Tibial nerve (tissue), 4 donors: Measurements from ENCODE around the gene TBC1D1. TPM values are rescaled to one million over a fixed set of nuclear protein-coding genes. Genes with fewer than 3 reads are reported as not detected.

ENCODE experiments used
- DNase-seq, 2 donors: peaks; one replicate each; pipeline ENCODE4 v3.0.0-alpha.2; 2019; ENCODE audit warnings: low spot score in 2 of 2
- H3K27ac ChIP-seq, 4 donors: fragments of 200-600 bp; sonication (generic) in 3 of 4; one replicate each; pipeline ENCODE4 v1.5.1; 2017 to 2019; ENCODE audit warnings: mild to moderate bottlenecking in 1 of 4
- H3K27me3 ChIP-seq, 2 donors: fragments of 200-600 bp; sonication (generic) in 1 of 2; one replicate each; pipeline versions ENCODE4 v1.5.1 to v1.6.0; 2017 to 2019
- H3K36me3 ChIP-seq, 3 donors: fragments of 200-600 bp; sonication (generic); one replicate each; pipeline ENCODE4 v1.5.1; 2018 to 2019
- H3K4me1 ChIP-seq, 4 donors: fragments of 200-600 bp; sonication (generic) in 3 of 4; one replicate each; pipeline ENCODE4 v1.5.1; 2017 to 2019
- H3K4me3 ChIP-seq, 4 donors: fragments of 200-600 bp; sonication (generic) in 3 of 4; one replicate each; pipeline ENCODE4 v1.5.1; 2017 to 2019; ENCODE audit warnings: mild to moderate bottlenecking in 1 of 4, moderate library complexity in 1 of 4
- H3K9me3 ChIP-seq, 4 donors: fragments of 200-600 bp; sonication (generic) in 3 of 4; one replicate each; pipeline ENCODE4 v1.5.1; 2017 to 2019
- CTCF ChIP-seq, 5 experiments: fragments of 200-600 bp in 3 of 5; fragments of 450-650 bp in 2 of 5; sonication (generic) in 3 of 5; IDR thresholded peaks; one replicate each; pipeline ENCODE4 v1.5.1; 2016 to 2019; ENCODE audit warnings: antibody characterized with exemption in 5 of 5, mild to moderate bottlenecking in 3 of 5, moderate library complexity in 2 of 5
- EP300 ChIP-seq, 2 donors: sonication (generic); formaldehyde crosslinking; IDR thresholded peaks; one replicate each; pipeline ENCODE4 v1.6.1; 2017; ENCODE audit warnings: antibody characterized with exemption in 2 of 2, mild to moderate bottlenecking in 1 of 2
- POLR2A ChIP-seq, 2 donors: fragments of 450-650 bp; IDR thresholded peaks; one replicate each; pipeline ENCODE4 v1.6.1; 2017; ENCODE audit warnings: antibody characterized with exemption in 2 of 2, mild to moderate bottlenecking in 2 of 2, moderate library complexity in 2 of 2
- WGBS, 2 donors: methylation state at CpG; one replicate each; pipeline ENCODE4 v1.1.5; 2018; 5-methylcytosine and 5-hydroxymethylcytosine counted together
- total RNA-seq, 4 donors: library from RNA; depleted of rRNA; stranded (reverse); fragments of >200 nt; gene quantifications; one replicate each; pipeline ENCODE4 v1.1.0, GENCODE V29; 2016

TBC1D1 gene
- total RNA-seq, 4 donors from 2014 or later = 41.6 to 97.8 (median 62.5) TPM

- H3K27me3 ChIP-seq = no peaks in the 10 kb centered on the region
- TF ChIP-seq POLR2A (IDR thresholded peaks at IDR 0.05) (no peak), EP300 (IDR thresholded peaks at IDR 0.05) (no peak)
- no peak overlapping the region for H3K4me3 ChIP-seq
- H3K4me1 ChIP-seq = peaks cover 0 to 22% (median 0%) of the 10 kb centered on the region in 4 donors
- no peak for DNase-seq
- WGBS, 2 donors = 86 to 87% methylated on average over 7 of the region's 7 CpGs
- H3K9me3 ChIP-seq = no peaks in the 10 kb centered on the region
- no peak overlapping the region for H3K27ac ChIP-seq
- H3K36me3 ChIP-seq = peaks cover 0 to 36% (median 0%) of the 10 kb centered on the region in 3 donors
Measured at GRCh38 chr4:38105475-38106220, 214.8 kb downstream of the TBC1D1 start.

- H3K4me1 ChIP-seq = peaks cover 0 to 26% (median 0%) of the 10 kb centered on the region in 4 donors
- no peaks in the 10 kb centered on the region for H3K9me3 ChIP-seq
- no peak for DNase-seq
- no peak overlapping the region for H3K4me3 ChIP-seq
- no peaks in the 10 kb centered on the region for H3K27me3 ChIP-seq
- no peak overlapping the region for H3K27ac ChIP-seq
- no peak for TF ChIP-seq POLR2A (IDR thresholded peaks at IDR 0.05)
- TF ChIP-seq EP300 (IDR thresholded peaks at IDR 0.05) = no peak
- TF ChIP-seq CTCF (IDR thresholded peaks at IDR 0.05) = no peak
- H3K36me3 ChIP-seq = peaks cover 0 to 36% (median 0%) of the 10 kb centered on the region in 3 donors
- WGBS, 2 donors = 80 to 86% methylated on average over 4 of the region's 4 CpGs
Measured at GRCh38 chr4:38106311-38106710, 215.4 kb downstream of the TBC1D1 start.

DNA sequence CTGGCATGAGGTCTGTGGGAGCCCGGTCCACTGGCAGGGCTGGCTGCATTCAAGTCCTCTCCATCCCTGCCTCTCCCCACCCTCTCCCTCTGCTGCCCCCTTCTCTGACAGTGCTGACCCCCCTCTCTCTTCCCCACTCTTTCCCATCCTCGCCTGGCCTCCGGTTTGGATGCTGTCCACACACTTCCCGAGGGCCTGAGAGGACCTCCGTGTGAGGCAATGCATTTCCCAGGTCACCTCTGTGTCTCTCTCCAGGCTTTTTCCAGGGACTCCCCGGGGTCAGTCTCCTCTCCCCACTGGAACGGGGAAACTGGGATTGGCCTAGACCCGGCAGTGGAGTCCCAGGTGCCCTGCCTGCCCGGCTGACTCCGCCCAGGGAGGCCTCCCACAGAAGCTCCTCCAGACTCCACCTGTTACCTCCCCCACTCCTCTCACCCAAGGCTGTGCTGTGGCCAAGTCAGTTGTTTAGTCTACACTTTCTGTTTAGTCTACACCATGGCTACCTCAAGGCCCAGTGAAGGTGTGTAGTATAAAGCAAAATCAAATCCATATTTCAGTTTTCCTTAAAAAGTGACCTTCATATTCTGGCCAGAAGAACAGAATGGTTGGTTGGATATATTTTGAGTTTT, 216.1 kb downstream of the TBC1D1 start:
- Histone ChIP-seq H3K27ac (no peak overlapping the region), H3K36me3 (peaks cover 0 to 36% (median 0%) of the 10 kb centered on the region in 3 donors)

DNA sequence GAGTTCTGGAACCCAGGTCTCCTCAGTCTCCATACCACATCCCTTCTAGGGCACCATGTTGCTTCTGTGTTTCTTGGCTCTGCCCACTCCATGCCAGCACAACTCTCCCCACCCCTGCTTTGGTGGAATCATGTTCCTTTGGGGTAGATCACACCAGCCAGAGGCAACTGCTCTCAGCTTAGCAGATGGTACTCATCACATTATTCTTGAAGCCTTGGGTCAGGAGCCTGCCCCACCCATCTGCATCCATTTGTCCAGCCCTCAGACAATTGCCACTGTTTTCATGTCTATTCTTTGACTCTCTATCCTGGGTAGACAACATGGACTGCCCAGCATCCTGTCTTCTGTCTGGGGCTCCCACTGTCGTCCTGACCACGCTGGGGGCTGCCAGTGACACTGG, 216.9 kb downstream of the TBC1D1 start:
- Histone ChIP-seq H3K27ac (no peak overlapping the region), H3K4me3 (no peak overlapping the region), H3K27me3 (no peaks in the 10 kb centered on the region), H3K9me3 (no peaks in the 10 kb centered on the region), H3K36me3 (peaks cover 0 to 36% (median 0%) of the 10 kb centered on the region in 3 donors), H3K4me1 (peaks cover 0 to 30% (median 0%) of the 10 kb centered on the region in 4 donors)
- no peak for TF ChIP-seq CTCF (IDR thresholded peaks at IDR 0.05)
- TF ChIP-seq EP300 (IDR thresholded peaks at IDR 0.05) = no peak
- no peak for TF ChIP-seq POLR2A (IDR thresholded peaks at IDR 0.05)
- WGBS, 2 donors = 54 to 95% methylated on average over 2 of the region's 2 CpGs
- no peak for DNase-seq

More for the DNA sequence above, 216.1 kb downstream of the TBC1D1 start:
- Histone ChIP-seq H3K27me3 (no peaks in the 10 kb centered on the region), H3K4me1 (peaks cover 0 to 26% (median 0%) of the 10 kb centered on the region in 4 donors), H3K4me3 (no peak overlapping the region), H3K9me3 (no peaks in the 10 kb centered on the region)
- no peak for TF ChIP-seq EP300 (IDR thresholded peaks at IDR 0.05)
- TF ChIP-seq POLR2A (IDR thresholded peaks at IDR 0.05) = no peak
- TF ChIP-seq CTCF (IDR thresholded peaks at IDR 0.05) = no peak
- WGBS, 2 donors = 72 to 82% methylated on average over 10 of the region's 10 CpGs
- DNase-seq = no peak

GRCh38 chr4:38109370-38109769, 218.5 kb downstream of the TBC1D1 start:
- no peaks in the 10 kb centered on the region for H3K27me3 ChIP-seq
- peaks cover 0 to 29% (median 0%) of the 10 kb centered on the region in 3 donors for H3K36me3 ChIP-seq
- H3K4me3 ChIP-seq = no peak overlapping the region
- WGBS, 2 donors = 50% methylated on average over 3 of the region's 3 CpGs
- peaks cover 0 to 44% (median 0%) of the 10 kb centered on the region in 4 donors for H3K4me1 ChIP-seq
- DNase-seq = no peak
- no peaks in the 10 kb centered on the region for H3K9me3 ChIP-seq
- TF ChIP-seq POLR2A (IDR thresholded peaks at IDR 0.05) = no peak
- TF ChIP-seq CTCF (IDR thresholded peaks at IDR 0.05) = no peak
- no peak for TF ChIP-seq EP300 (IDR thresholded peaks at IDR 0.05)
- H3K27ac ChIP-seq = no peak overlapping the region
